Fibroblast of mammary gland (primary cell): Measurements from ENCODE around the gene SH3BP1.

Source experiments
- DNase-seq: peaks from one replicate; pipeline ENCODE4 v3.0.0-alpha.2; 2010; ENCODE audit warnings: low read depth
- H3K4me3 ChIP-seq: 2 replicates; pipeline ENCODE4 v1.5.1; 2011; ENCODE audit warnings: low read depth, mild to moderate bottlenecking, low read length, moderate library complexity; ENCODE audit not compliant: control insufficient read depth
- TF ChIP-seq, protein P1 (sequence below): conservative IDR thresholded peaks from 2 replicates; pipeline ENCODE4 v1.5.1; 2011; ENCODE audit warnings: low read depth, low read length, inconsistent platforms; ENCODE audit not compliant: control insufficient read depth, insufficient read depth

Gene SH3BP1

DNA sequence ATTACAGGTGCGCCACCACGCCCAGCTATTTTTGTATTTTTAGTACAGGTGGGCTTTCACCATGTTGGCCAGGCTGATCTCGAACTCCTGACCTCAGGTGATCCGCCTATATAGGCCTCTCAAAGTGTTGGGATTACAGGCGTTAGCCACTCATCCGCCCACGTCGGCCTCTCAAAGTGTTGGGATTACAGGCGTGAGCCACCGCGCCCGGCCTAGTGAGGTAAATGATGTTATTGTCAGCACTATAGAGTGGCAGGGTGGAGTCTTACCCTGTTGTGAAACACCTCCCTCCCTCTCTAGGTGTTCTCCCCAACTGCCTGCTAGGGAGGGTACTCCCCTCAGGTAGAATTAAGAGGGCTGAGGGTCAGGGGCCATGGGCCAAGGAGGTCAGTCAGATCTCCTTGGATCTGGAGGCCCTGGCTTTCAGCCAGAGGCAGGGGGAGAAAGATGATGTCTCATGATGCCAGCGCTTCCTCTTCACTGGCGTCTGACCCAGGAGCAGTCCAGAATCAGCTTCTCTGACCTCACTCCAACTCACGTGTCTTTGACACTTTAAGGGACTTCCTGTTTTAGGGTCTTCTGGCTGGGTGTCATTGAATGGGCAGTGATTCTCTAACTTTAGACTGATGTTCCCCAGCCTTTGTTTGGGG, 28.9 kb upstream of the SH3BP1 start:
- no peak overlapping the region for H3K4me3 ChIP-seq
- DNase-seq = peak; percentile 10
- TF ChIP-seq, protein P1, sequence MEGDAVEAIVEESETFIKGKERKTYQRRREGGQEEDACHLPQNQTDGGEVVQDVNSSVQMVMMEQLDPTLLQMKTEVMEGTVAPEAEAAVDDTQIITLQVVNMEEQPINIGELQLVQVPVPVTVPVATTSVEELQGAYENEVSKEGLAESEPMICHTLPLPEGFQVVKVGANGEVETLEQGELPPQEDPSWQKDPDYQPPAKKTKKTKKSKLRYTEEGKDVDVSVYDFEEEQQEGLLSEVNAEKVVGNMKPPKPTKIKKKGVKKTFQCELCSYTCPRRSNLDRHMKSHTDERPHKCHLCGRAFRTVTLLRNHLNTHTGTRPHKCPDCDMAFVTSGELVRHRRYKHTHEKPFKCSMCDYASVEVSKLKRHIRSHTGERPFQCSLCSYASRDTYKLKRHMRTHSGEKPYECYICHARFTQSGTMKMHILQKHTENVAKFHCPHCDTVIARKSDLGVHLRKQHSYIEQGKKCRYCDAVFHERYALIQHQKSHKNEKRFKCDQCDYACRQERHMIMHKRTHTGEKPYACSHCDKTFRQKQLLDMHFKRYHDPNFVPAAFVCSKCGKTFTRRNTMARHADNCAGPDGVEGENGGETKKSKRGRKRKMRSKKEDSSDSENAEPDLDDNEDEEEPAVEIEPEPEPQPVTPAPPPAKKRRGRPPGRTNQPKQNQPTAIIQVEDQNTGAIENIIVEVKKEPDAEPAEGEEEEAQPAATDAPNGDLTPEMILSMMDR = no peak

DNA sequence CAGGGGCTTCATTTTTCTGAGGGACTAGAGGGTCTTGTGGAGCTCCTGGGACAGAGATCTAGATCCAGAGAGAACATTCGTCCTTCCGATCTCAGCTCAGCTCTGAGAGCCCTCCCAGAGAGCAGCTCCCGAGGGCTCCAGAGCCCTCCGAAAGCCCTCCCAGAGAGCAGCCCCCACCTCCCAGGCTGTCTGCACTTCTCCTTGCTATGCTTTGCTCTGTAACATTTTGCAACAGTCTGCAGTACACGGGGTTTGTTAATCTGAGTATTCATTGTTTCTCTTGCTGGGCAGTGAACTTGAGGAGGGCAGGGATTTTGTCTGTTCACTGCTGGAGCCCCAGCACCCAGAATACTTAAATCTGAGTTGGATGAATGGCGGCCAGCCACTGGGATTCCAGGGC, 28.3 kb upstream of the SH3BP1 start:
- no peak for DNase-seq
- H3K4me3 ChIP-seq = no peak overlapping the region
- TF ChIP-seq, protein P1 = no peak

DNA sequence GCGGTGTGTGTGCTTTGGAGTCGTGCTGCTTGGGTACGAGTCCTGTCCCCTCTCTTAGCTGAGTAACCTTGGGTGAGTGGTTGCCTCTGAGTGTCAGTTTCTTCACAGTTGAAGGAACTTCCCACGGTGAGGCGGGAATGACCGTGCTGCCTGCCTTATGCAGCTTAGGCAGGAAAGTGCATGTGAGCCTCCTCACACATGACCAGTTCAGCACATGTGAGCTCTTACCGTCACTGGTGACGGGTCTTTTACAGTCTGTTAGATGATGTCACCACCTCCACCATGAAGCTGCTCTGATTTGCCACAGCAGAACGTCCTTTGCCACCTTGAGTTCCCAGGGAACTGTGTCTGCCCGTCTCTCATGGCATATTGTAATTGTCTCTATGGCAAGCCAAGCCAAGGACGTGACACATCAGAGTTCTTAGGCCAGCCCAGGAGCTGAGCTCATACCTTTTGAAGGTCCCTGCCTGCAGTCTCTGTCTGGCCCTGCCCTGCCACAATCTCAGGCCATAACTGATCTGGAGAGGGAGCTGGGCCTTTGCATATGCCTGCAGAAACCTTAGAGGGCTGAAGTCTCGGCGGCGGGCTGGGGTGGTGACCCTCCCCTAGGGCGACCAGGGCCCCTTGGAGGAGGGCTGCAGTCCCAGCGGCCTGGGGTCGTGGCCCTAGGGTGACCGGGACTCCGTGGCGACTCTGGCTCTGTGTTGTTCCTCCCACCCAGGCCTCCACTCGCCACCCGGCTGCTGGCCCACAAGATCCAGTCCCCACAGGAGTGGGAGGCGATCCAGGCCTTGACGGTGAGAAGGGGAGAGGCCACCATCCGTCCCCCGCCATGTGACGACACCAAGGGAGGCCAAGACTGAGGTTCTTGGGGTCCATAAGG, 23.0 kb upstream of the SH3BP1 start:
- H3K4me3 ChIP-seq = no peak overlapping the region
- peak; percentile 48 for DNase-seq
- TF ChIP-seq, protein P1 = no peak

DNA sequence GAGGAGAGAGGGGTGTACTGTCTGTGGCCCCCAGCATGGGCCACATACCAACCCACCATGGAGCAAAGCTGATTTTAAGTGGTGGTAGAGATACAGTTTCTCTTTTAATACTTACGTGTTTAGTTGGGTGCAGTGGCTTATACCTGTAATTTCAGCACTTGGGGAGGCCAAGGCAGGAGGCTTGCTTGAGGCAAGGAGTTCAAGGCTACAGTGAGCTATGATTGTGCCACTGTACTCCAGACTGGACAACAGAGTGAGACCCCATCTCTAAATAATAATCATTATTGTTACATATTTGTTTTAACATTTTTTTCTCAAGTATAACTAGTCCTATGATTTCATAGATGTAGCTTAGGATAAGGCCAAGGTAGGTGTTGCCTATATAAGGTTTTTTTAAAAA, 22.0 kb upstream of the SH3BP1 start:
- DNase-seq = no peak
- H3K4me3 ChIP-seq = no peak overlapping the region
- TF ChIP-seq, protein P1 = no peak

DNA sequence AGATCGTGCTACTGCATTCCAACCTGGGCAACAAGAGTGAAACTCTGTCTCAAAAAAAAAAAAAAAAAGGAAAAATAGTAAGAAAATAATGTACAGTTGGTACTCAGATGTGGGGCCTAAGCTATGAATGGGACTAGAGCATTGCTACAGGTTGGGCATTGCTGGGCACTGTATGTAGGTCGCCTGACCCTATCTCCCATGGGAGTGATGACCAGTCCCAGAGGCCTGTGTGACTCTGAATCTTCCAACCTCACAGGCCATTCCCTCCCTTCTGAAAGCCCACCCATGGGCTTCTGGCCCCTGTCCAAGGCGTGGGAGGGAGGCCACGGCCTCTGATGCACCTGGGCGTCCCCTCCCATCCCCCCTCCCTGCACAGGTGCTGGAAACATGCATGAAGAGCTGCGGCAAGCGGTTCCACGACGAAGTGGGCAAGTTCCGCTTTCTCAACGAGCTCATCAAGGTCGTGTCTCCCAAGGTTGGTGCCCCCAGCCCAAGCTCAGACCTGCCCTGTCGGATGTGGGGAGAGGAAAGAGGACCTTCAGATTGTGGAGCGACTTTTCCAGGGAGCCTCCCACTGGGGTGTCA, 21.3 kb upstream of the SH3BP1 start:
- H3K4me3 ChIP-seq = no peak overlapping the region
- TF ChIP-seq, protein P1 = no peak
- DNase-seq = no peak

DNA sequence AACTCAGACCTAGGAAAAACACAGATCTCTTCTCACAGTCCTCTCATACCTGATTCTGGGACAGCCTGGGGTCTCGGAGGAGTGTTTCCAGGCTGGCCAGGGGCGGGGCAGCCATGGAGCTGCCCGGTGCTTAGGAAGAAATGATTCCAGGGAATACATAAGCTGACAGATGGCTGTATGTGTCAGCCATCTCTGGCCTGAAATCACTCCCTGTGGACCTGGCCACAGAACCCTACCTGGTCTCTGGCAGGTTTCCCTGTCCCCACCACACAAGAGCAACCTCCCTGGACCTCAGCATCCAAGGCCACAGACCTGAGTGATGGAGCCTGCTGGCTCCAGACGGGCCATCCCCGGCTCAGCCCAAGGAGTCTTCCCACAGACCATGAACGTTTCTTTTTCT, 20.8 kb upstream of the SH3BP1 start:
- no peak for DNase-seq
- TF ChIP-seq, protein P1 = no peak
- H3K4me3 ChIP-seq = no peak overlapping the region
